ENCODE data around the gene LGR6.

Gene LGR6

DNA sequence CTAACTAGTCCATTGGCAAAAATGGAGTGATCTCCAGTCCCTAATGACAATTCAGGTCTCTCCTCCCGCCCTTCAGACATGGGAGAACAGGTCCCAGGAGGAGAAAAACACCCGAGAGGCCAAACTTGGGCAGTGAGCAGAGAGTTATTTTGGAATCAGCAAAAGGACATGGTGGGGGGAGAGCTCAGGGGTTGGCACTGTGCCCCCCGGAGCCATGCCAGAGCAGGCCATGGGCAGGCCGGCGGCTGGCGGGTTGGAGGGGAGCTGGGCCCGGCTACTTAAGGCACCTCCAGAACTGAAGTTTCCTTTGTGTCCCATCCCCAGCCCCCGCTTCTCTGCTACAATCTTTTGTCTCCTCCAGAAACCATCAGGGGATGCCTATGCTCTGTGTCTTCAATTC is 7.1 kb downstream of the LGR6 start:
- TF ChIP-seq, protein P1, sequence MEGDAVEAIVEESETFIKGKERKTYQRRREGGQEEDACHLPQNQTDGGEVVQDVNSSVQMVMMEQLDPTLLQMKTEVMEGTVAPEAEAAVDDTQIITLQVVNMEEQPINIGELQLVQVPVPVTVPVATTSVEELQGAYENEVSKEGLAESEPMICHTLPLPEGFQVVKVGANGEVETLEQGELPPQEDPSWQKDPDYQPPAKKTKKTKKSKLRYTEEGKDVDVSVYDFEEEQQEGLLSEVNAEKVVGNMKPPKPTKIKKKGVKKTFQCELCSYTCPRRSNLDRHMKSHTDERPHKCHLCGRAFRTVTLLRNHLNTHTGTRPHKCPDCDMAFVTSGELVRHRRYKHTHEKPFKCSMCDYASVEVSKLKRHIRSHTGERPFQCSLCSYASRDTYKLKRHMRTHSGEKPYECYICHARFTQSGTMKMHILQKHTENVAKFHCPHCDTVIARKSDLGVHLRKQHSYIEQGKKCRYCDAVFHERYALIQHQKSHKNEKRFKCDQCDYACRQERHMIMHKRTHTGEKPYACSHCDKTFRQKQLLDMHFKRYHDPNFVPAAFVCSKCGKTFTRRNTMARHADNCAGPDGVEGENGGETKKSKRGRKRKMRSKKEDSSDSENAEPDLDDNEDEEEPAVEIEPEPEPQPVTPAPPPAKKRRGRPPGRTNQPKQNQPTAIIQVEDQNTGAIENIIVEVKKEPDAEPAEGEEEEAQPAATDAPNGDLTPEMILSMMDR (IDR thresholded peaks at IDR 0.05; ENCODE audit: low read depth, low read length): no peak
- H3K4me3 ChIP-seq (ENCODE audit: low read depth, low read length): no peak overlapping the region

DNA sequence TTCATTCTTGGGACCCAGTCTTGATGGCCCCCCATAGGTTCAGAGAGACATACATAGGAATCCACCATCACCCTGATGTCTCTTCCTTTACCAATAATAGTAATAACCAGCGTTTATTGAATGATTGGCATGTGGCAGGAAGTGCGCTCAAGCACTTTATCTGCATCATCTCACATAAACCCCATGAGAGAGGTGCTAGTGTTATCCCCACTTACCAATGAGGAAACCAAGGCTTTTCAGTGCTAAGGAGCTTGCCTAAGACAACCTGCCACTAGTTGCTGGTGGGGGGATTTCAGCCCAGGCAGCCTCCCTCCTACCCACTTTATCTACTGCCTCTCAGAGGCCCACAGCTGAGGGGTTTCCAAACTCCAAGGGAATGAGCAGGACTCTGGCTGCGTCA is 7.7 kb downstream of the LGR6 start:
- H3K4me3 ChIP-seq (ENCODE audit: low read depth, low read length): no peak overlapping the region
- TF ChIP-seq, protein P1 (IDR thresholded peaks at IDR 0.05; ENCODE audit: low read depth, low read length): no peak

DNA sequence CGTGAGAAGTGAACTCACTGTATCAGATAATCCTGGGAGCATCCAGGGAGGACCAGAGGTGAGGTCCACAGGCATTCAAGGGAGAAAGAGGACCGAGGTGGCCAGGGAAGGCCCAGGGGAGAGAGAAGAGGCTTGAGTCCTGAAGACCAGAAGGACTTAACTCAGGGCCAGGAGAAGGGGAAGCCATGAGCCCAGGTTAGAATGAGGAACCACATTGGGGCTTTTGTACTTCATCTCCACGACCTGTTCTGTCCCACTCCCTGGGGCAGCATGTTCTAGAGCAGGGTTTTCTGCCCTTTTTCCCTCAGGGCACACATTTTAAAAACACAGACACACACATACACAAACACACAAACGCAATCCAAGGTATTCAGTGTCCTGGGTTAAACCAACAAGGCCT is 8.4 kb downstream of the LGR6 start:
- H3K4me3 ChIP-seq (ENCODE audit: low read depth, low read length): no peak overlapping the region
- TF ChIP-seq, protein P1 (IDR thresholded peaks at IDR 0.05; ENCODE audit: low read depth, low read length): no peak

DNA sequence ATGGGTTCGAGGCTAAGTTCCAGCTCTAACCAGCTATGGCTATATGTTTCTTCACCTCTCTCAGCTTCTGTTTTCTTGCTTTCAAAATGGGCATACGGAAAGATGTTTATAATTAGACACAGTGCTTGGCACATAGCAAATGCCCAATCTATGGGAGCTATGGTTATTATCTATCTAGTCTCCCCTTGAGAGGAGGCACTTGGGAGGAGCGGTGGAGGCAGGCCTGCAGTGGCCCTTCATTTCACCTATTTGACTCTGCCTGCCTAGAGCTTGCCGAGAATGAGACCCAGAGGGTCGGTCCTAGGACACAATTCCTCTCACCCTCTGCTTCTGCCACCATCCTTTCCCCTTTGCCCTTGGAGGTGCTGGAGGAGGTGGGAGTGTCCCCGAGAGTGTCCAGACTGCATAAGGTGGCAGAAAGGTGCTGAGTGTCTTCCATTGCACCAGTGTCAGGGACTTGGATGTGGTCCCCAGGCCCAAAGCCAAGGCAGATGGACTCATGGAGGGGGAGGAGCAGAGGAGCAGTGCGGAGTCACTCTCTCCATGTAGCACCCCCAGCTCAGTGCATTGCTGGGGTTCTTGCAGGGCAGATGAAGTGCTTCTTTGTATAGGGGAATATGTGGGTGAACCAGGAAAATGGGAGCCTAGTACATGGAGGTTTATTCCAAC is 9.0 kb downstream of the LGR6 start:
- no peak overlapping the region for H3K4me3 ChIP-seq (ENCODE audit: low read depth, low read length)
- TF ChIP-seq, protein P1 (IDR thresholded peaks at IDR 0.05; ENCODE audit: low read depth, low read length): no peak

DNA sequence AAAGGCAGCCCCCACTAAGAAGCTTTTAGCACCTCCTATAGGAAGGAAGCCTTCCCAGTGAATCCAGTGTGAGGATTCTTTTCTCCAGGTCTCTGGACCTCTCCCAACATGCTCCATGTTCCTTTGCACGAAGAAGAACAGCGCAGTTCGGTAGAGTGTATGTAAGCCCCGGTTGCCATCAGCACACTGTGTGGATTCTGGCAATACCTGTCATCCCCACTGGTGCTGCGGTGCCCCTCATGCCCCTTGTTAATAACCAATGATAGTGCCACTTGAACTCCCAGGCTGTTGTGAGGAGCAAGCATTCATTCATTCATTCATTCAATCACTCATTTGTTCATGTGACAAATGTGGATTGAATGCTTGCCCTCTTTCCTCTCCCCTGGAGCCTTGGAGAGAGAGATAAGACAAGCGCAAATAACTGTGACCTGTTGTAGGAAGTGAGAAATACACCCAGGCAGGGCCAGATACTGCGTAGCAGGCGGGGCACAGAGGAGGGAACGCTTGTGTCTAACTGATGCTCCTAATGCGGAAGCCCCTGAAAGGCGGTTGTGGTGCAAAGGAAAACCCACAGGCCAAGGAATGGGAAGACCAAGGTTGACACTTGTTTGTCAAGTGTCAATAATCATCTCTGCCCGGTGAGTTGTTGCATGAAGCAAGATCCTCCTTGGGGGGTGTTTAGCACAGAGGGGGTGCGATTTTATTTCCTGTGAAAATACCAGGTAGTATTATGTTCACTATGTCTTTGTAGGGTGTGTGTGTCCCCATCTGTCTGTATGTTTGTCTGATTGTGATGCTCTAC is 9.8 kb downstream of the LGR6 start:
- no peak overlapping the region for H3K4me3 ChIP-seq (ENCODE audit: low read depth, low read length)
- TF ChIP-seq, protein P1 (IDR thresholded peaks at IDR 0.05; ENCODE audit: low read depth, low read length): no peak

DNA sequence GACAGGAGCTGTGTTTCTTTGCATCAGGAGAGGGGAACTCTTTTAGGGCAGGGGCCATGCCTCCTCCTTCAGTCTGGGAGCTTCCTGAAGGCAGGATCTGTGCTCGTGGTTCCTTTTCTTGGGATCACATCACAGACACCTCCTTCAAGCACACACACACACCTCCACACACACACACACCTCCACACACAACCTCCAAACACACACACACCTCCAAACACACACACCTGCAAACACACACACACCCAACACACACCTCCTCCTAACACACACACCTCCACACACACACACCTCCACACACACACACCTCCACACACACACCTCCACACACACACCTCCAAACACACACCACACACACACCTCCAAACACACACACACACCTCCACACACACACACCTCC is 10.5 kb downstream of the LGR6 start:
- TF ChIP-seq, protein P1 (IDR thresholded peaks at IDR 0.05; ENCODE audit: low read depth, low read length): no peak

DNA sequence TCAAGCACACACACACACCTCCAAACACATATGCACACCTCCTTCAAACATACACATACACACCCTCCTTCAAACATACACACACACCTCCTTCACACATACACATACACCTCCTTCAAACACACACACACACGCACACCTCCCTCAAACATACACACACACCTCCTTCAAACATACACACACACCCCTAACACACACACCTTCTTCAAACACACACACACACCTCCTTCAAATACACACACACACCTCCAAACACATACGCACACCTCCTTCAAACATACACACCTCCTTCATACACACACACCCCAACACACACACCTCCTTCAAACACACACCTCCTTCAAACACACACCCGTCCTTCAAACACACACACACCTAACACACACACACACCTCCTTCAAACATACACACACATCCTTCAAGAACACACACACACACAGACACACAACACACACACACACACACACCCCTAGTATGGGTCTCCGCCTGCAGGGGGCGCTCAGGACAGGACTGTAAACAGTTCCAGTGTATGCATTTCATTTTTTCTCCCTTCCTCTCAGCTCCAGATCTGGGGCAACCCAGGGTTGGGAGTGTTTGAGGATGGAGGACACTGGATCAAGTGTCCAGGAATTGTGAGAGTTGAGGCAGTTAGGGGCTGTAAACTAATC is 12.1 kb downstream of the LGR6 start:
- no peak overlapping the region for H3K4me3 ChIP-seq (ENCODE audit: low read depth, low read length)
- TF ChIP-seq, protein P1 (IDR thresholded peaks at IDR 0.05; ENCODE audit: low read depth, low read length): peak; percentile 15; the same call in 1 of the 2 replicates

More for the DNA sequence above, 10.5 kb downstream of the LGR6 start:
- no peak overlapping the region for H3K4me3 ChIP-seq (ENCODE audit: low read depth, low read length)

All from WI38 (cell line).